Measurements from ENCODE around the gene FNDC8. TPM values are rescaled to one million over a fixed set of nuclear protein-coding genes. Genes with fewer than 3 reads are reported as not detected.

FNDC8 gene
- total and polyA plus RNA-seq, 2 of the 4 experiments (the other 2 are of a cell fraction): not detected

DNA sequence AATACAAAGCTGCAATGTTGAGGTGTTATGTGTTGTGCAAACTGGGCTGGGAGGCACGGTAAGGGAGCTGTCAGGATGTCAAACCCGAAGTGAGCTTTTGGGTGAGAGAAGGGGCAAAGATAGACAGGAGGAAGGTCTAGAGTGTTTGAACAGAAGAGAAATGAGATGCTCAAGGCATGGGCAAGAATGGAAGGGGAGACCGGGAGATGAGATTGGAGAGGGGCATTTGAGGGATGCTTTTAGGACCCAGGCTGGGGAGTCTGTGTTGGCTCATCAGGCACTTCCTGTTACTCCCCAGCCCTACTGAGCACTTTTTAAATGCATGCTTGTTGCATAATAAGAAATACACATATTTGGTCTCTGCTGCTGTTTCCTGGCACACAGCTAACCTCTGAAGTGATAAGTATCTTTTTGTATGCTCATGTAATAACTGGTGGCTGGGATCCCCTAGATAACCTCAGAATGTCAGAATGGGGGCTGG, 39.9 kb downstream of the FNDC8 start:
- ATAC-seq (ENCODE audit: low read depth): no peak
- 28% methylated on average over 2 of the region's 3 CpGs; no CpG with 5 or more reads in 1 of the 2 experiments for WGBS, 2 experiments (ENCODE audit: extremely low coverage in 2 of 2, insufficient read length in 1 of 2)
- in situ Hi-C loops (cut with MboI; ENCODE audit: low sequenced_read_pairs): no loop called here

More for the DNA sequence above, 39.9 kb downstream of the FNDC8 start:
- Histone ChIP-seq H3K27ac (ENCODE audit: insufficient read depth, low read length) (no peak overlapping the region), H4K20me1 (ENCODE audit: insufficient read depth, low read length) (no peaks in the 10 kb centered on the region), H2BK120ac (ENCODE audit: low read depth, low read length) (no peak overlapping the region), H3K9me3 (ENCODE audit: control insufficient read depth, insufficient read depth, low read length) (no peaks in the 10 kb centered on the region), H2AK9ac (replicated peaks; ENCODE audit: low read depth, low read length, poor library complexity) (no peak overlapping the region), H3K4ac (ENCODE audit: low read depth, low read length) (no peak overlapping the region), H3K4me2 (ENCODE audit: low read depth, low read length) (no peak overlapping the region), H3K27me3 (ENCODE audit: control insufficient read depth, insufficient read depth, low read length) (peaks cover 28% of the 10 kb centered on the region), H3K9ac (ENCODE audit: low read depth, low read length) (no peak overlapping the region), H3K4me1 (ENCODE audit: control insufficient read depth, insufficient read depth, low read length) (no peaks in the 10 kb centered on the region), H2AFZ (replicated peaks; ENCODE audit: low read length, poor library complexity) (no peak overlapping the region), H3K56ac (ENCODE audit: extremely low read depth, insufficient read depth, low read length) (no peak overlapping the region), H4K8ac (ENCODE audit: low read depth in 2 of 2, low read length in 2 of 2) (no peak overlapping the region), H4K5ac (ENCODE audit: low read depth, low read length) (no peak overlapping the region), H4K91ac (ENCODE audit: insufficient read depth, low read depth, low read length) (no peak overlapping the region), H3K79me1 (ENCODE audit: low read depth in 1 of 2, low read length in 2 of 2) (no peaks in the 10 kb centered on the region), H3K18ac (ENCODE audit: low read depth, low read length) (no peak overlapping the region), H2AK5ac (ENCODE audit: low read depth, low read length) (no peak overlapping the region), H3K4me3 (ENCODE audit: insufficient read depth, low read depth, low read length) (no peak overlapping the region), H2BK5ac (ENCODE audit: low read depth, low read length, poor library complexity, severe bottlenecking) (no peak overlapping the region), H3K36me3 (ENCODE audit: control insufficient read depth, insufficient read depth, low read length) (no peaks in the 10 kb centered on the region), H2BK15ac (ENCODE audit: low read depth, low read length) (no peak overlapping the region), H3K23ac (ENCODE audit: low read depth, low read length) (no peak overlapping the region), H3K9me1 (ENCODE audit: insufficient read depth, low read length) (no peaks in the 10 kb centered on the region), H2BK20ac (ENCODE audit: low read depth, low read length) (no peak overlapping the region), H3K14ac (replicated peaks; ENCODE audit: low read depth, low read length) (no peak overlapping the region)
- BruUV-seq (replicated peaks): no TSS peak
- dilution Hi-C loops (cut with HindIII; ENCODE audit: low sequenced_read_pairs, unreplicated experiment) (no loop called here), intact Hi-C loops (cut with micrococcal nuclease) (no loop called here)
- CTCF ChIA-PET: no interaction called here
- TF ChIP-seq MAFK (IDR thresholded peaks at IDR 0.05; ENCODE audit: low read depth, low read length) (no peak), RCOR1 (IDR thresholded peaks at IDR 0.05; ENCODE audit: insufficient replicate concordance, low read length) (no peak), POLR2A (IDR thresholded peaks at IDR 0.05; ENCODE audit: low read depth, low read length) (no peak), RFX5 (IDR thresholded peaks at IDR 0.05; ENCODE audit: low read depth, low read length) (no peak), SMC3 (IDR thresholded peaks at IDR 0.05; ENCODE audit: low read depth, low read length) (no peak), MXI1 (IDR thresholded peaks at IDR 0.05; ENCODE audit: borderline replicate concordance, low read depth, low read length) (no peak), CHD1 (IDR thresholded peaks at IDR 0.05; ENCODE audit: low read depth, low read length) (no peak), FOS (IDR thresholded peaks at IDR 0.05; ENCODE audit: low read depth, low read length) (no peak), RAD21 (IDR thresholded peaks at IDR 0.05; ENCODE audit: low read length) (no peak), CEBPB (IDR thresholded peaks at IDR 0.05; ENCODE audit: low read depth, low read length) (no peak), NFE2L2 (IDR thresholded peaks at IDR 0.05; ENCODE audit: low read depth, low read length) (no peak), BHLHE40 (IDR thresholded peaks at IDR 0.05; ENCODE audit: low read depth, low read length) (no peak), MAZ (IDR thresholded peaks at IDR 0.05; ENCODE audit: borderline replicate concordance, low read depth, low read length) (no peak)
- TF ChIP-seq, protein P1, sequence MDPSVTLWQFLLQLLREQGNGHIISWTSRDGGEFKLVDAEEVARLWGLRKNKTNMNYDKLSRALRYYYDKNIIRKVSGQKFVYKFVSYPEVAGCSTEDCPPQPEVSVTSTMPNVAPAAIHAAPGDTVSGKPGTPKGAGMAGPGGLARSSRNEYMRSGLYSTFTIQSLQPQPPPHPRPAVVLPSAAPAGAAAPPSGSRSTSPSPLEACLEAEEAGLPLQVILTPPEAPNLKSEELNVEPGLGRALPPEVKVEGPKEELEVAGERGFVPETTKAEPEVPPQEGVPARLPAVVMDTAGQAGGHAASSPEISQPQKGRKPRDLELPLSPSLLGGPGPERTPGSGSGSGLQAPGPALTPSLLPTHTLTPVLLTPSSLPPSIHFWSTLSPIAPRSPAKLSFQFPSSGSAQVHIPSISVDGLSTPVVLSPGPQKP (IDR thresholded peaks at IDR 0.05; ENCODE audit: borderline replicate concordance, low read depth, low read length): no peak
- TF ChIP-seq, protein P2, sequence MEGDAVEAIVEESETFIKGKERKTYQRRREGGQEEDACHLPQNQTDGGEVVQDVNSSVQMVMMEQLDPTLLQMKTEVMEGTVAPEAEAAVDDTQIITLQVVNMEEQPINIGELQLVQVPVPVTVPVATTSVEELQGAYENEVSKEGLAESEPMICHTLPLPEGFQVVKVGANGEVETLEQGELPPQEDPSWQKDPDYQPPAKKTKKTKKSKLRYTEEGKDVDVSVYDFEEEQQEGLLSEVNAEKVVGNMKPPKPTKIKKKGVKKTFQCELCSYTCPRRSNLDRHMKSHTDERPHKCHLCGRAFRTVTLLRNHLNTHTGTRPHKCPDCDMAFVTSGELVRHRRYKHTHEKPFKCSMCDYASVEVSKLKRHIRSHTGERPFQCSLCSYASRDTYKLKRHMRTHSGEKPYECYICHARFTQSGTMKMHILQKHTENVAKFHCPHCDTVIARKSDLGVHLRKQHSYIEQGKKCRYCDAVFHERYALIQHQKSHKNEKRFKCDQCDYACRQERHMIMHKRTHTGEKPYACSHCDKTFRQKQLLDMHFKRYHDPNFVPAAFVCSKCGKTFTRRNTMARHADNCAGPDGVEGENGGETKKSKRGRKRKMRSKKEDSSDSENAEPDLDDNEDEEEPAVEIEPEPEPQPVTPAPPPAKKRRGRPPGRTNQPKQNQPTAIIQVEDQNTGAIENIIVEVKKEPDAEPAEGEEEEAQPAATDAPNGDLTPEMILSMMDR (conservative IDR thresholded peaks at IDR 0.05; ENCODE audit: low read depth, low read length): no peak
- TF ChIP-seq, protein P3, sequence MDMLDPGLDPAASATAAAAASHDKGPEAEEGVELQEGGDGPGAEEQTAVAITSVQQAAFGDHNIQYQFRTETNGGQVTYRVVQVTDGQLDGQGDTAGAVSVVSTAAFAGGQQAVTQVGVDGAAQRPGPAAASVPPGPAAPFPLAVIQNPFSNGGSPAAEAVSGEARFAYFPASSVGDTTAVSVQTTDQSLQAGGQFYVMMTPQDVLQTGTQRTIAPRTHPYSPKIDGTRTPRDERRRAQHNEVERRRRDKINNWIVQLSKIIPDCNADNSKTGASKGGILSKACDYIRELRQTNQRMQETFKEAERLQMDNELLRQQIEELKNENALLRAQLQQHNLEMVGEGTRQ (IDR thresholded peaks at IDR 0.05; ENCODE audit: low read depth, low read length): no peak
- no peak for DNase-seq
- POLR2A ChIA-PET (ENCODE audit: unreplicated experiment): interaction anchor here (0.6 kb wide), 1 partner anchor 20 kb away, joined by 8 read pairs; no protein-coding TSS in a partner anchor
